GM12891 (cell line): ENCODE results near the gene ABAT. TPM values are rescaled to one million over a fixed set of nuclear protein-coding genes. Genes with fewer than 3 reads are reported as not detected.

Source experiments
- DNase-seq: peaks from one replicate; pipeline ENCODE4 v3.0.0; 2011; ENCODE audit warnings: low spot score; ENCODE audit not compliant: insufficient read length
- FAIRE-seq: peaks from 2 replicates; lab custom pipeline; 2011; peaks lifted over from hg19 to GRCh38; lab: Jason Lieb, UNC
- PAX5 ChIP-seq: IDR thresholded peaks from 2 replicates; pipeline ENCODE4 v1.6.1; 2011; ENCODE audit warnings: low read length, moderate library complexity, mild to moderate bottlenecking; ENCODE audit not compliant: insufficient read depth, severe bottlenecking
- POLR2A ChIP-seq: IDR thresholded peaks from 2 replicates; pipeline ENCODE4 v1.6.1; 2011; ENCODE audit warnings: low read depth, low read length, control low read depth
- POLR2AphosphoS5 ChIP-seq: IDR thresholded peaks from 2 replicates; pipeline ENCODE4 v1.6.1; 2011; ENCODE audit warnings: low read depth, low read length, control low read depth
- POU2F2 ChIP-seq: IDR thresholded peaks from 2 replicates; pipeline ENCODE4 v1.6.1; 2011; ENCODE audit warnings: low read depth, mild to moderate bottlenecking, control low read depth, low read length, moderate library complexity
- SPI1 ChIP-seq: IDR thresholded peaks from 2 replicates; pipeline ENCODE4 v1.6.1; 2011; ENCODE audit warnings: low read depth, low read length, control low read depth
- TAF1 ChIP-seq: IDR thresholded peaks from 2 replicates; pipeline ENCODE4 v1.6.1; 2011; ENCODE audit warnings: low read depth, low read length, control low read depth
- polyA plus RNA-seq: library from polyadenylated mRNA; unstranded; fragments of >200 nt; gene quantifications from one replicate; pipeline ENCODE4 v1.2.1, GENCODE V29; 2012; ENCODE audit warnings: low read depth, missing spikeins, inconsistent platforms; ENCODE audit not compliant: missing spikeins

The ABAT gene
- polyA plus RNA-seq = 4.8 TPM

DNA sequence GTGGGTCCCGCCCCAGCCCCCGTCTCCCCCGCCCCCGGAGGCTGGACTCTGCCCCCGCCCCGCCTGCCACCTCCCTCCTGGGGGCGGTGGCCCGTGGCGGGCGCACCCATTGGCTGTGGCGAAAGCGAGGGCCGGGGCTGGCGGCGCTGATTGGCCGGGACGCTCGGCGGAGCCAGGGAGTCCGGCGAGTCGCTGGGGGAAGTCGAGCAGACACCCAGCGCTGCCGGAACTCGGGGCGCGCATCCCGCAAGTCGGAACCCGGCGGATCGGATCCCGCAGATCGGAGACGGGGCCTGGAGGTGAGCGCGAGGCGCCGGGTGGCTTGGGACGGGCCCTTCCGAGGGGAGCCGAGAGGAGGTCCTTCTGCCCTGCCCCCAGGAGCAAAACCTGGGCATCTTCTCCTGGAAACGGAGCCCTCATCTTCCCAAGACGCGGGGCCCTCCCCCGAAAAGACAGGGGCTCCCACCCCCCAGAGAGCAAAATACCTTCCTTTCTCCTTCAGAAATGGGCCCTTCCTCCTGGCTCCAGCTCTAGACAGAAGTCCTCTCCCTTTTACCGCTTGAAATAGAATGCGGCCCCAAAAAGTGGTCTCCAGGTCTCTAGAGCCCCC, at the start of gene ABAT:
Gene ABAT, plus strand, starts transcription at position 205 of the 610 bp plus-strand sequence. CDS start 61,123 bp downstream, outside the sequence.
- peak; percentile 68 for FAIRE-seq
- TF ChIP-seq SPI1 (peak; percentile 33), POLR2AphosphoS5 (no peak), PAX5 (no peak), POU2F2 (no peak), POLR2A (0 out of 2 replicates have a peak, but pooled peaks have one; percentile 42), TAF1 (0 out of 2 replicates have a peak, but pooled peaks have one; percentile 24)

DNA sequence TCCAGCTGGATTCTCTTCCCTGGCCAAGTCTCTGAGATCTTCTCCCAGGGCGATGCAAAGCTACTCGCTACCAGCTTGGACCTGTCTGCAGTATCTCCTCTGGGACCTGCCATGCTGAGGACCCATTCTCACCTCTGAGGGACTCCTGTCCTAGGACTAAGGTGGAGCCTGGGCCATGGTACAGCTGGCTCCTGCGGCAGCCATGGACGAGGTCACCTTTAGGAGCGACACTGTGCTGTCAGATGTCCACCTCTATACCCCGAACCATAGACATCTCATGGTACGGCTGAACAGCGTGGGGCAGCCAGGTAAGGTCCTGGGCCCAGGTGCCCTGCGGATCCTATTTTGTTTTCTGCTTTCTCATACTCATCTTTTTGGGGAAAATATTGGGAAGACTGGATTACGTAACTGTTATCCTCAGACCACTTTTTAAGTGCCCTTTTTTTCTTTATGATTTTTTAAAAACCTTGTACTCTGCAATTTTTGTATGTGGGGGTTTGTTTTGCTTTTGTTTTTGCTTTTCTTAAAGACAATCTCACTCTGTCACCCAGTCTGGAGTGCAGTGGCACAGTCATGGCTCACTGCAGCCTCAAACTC, 48.8 kb upstream of the ABAT start:
- FAIRE-seq = no peak
- no peak for DNase-seq
- no peak for TF ChIP-seq PAX5
- no peak for TF ChIP-seq POLR2AphosphoS5
- no peak for TF ChIP-seq POLR2A
- TF ChIP-seq TAF1 = no peak
- TF ChIP-seq SPI1 = no peak
- no peak for TF ChIP-seq POU2F2

More for the DNA sequence above, at the start of gene ABAT:
- DNase-seq = peak; percentile 98

DNA sequence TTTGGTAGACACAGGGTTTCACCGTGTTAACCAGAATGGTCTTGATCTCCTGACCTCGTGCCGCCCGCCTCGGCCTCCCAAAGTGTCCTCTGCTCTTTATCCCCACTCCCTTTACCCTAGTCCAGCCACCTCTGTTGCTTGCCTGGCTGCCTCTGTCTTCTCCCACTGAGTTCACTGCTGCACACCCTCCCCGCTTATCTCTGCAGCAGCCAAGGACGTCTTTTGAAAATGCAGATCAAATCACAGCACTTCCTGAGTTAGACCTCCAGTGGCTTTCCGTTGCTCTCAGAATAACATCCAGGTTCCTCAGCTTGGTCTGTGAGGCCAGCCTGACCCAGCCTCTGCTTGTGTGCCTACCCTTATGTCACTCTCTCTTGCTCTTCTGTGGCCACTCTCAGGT, 47.5 kb upstream of the ABAT start:
- FAIRE-seq (no peak), DNase-seq (no peak)
- TF ChIP-seq PAX5 (no peak), POLR2A (no peak), SPI1 (no peak), POU2F2 (no peak), POLR2AphosphoS5 (no peak), TAF1 (no peak)

DNA sequence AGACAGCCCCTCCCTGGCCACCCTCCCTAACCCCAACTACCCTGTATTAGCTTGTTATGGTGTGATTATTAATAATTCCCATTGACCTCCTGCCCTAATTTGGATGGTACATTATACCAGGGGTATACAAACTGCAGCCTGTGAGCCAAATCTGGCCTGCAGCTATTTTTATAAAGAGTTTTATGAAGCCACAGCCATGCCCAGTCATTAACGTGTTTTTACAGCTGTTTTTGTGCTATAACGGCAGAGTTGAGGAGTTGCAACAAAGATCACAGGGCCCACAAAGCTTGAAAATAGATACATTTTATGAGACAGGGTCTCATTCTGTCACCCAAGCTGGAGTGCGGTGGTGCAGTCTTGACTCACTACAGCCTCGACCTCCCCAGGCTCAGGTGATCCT, 47.0 kb upstream of the ABAT start:
- FAIRE-seq = no peak
- DNase-seq = no peak
- TF ChIP-seq PAX5 (no peak), TAF1 (no peak), SPI1 (no peak), POLR2A (no peak), POLR2AphosphoS5 (no peak), POU2F2 (no peak)

DNA sequence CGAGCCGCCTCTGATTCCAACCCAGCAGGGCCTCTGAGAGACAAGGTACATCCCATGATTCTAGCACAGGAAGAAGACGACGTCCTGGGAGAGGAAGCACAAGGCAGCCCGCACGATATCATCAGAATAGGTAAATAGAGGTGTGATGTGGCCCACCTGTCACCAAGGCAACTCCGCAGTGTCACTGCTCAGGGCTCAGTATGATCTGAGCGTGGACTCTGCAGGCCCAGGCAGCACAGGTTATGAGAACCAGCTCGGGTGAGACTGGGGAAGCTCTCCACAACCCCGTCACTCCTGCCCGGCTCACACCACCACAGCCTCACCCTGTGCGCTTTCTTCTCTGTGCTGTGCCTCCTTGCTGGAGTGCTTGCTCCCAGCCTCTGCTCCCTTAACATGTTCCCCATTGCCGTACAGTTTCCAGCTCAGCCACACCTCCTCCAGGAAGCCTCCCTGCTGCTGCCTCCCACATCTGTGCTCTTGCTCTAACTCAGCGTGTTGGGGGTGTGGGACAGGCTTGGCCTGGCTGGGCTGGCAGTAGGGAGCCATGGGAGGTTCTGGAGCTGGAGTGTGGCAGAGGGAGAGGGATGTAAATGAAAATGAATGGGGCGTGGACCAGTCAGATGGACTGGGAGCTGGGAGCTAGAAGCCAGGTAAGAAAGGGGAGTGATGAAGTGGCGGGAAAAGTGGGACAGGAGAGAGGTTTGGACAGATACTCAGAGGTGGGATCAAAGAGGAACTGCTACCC, 45.3 kb upstream of the ABAT start:
- TF ChIP-seq SPI1 = no peak
- TF ChIP-seq POLR2AphosphoS5 = no peak
- TF ChIP-seq PAX5 = no peak
- TF ChIP-seq TAF1 = no peak
- TF ChIP-seq POU2F2 = no peak
- no peak for TF ChIP-seq POLR2A
- DNase-seq (no peak), FAIRE-seq (no peak)

DNA sequence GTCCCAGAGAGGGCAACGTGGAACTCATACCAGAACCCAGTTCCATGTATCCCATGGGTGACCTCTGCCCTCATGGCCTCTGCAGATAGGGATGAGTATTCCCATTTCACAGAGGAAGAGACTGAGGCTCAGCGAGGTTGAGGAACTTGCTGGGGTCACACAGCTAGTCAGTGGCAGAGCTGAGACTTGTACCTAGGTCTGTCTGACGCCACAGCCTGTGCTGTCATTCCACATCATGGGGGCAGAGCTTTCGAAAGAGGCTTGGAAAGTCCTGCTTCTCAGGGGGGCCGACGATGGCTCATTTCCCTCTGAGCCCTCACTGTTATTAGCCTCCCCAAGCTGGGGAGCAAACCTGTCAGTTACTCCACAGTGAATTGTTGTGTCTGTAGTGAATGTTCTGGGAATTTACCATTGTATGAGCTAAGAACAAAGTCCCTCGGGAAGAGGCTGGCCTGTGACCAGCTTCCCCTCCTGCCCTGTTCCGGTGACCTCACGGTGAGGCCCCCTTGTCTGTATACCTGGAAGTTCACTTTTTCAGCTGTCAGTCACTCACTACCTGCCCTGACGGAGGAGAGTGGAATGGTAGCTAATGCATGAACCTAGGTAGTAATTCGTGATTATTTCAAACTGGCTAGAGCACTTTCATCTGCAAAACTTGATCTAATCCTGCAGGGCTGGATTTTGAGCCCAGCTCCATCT, 44.0 kb upstream of the ABAT start:
- TF ChIP-seq PAX5 (no peak), POLR2A (no peak), SPI1 (no peak), TAF1 (no peak), POLR2AphosphoS5 (no peak), POU2F2 (no peak)
- FAIRE-seq (no peak), DNase-seq (no peak)

DNA sequence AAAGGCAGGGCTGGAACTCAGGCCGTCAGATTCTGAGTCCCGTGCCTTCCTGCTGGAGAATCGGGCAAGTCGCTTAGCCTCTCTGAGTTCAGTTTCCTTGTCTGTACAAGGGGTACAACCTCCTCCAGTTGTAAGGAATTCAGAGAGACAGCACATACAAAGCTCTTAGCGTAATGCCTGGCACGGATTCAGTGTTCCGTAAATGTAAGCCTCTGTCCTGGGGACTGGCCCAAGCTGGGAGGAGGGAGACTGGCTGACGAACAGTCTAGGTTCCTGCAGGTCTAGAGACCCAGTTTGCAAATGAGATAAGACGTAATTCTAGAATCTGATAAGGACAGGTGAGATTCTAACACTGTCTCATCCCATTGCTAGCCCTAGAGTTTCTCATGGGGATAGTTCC, 43.0 kb upstream of the ABAT start:
- no peak for FAIRE-seq

DNA sequence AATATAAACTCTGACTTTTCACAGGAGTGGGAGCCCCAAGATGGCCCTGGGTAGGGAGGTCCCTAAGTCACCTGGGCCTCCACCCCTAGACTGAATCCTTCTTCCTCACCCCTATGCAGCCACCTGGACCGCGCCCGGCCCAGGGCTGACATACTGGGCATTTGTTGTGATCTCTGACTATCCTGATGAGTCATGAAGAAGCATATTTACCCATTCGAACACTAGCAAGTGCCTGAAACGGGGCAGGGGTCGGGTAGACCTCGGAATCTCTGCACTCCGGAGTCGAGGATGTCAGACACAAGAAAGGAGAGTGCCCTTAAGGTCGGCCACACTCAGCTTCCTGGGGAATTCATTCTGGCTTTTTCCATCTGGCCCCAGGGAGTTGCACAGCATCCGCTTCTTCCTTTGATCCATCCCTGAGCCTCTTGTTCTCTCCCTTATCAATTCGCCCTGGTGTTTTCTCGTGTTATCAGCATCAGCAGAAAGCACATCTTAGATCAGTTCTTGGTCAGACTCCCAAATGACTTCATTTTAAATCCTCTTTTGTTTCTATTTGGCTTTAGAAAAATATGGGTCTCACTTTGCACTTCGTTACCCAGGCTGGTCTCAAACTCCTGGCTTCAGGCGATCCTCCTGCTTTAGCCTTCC, 42.5 kb upstream of the ABAT start:
- DNase-seq = no peak
- no peak for FAIRE-seq
- TF ChIP-seq TAF1 (no peak), SPI1 (no peak), POLR2A (no peak), POU2F2 (no peak), POLR2AphosphoS5 (no peak), PAX5 (no peak)

More for the DNA sequence above, 43.0 kb upstream of the ABAT start:
- DNase-seq = no peak
- TF ChIP-seq PAX5 = no peak
- TF ChIP-seq SPI1 = no peak
- no peak for TF ChIP-seq TAF1
- TF ChIP-seq POLR2A = no peak
- TF ChIP-seq POLR2AphosphoS5 = no peak
- TF ChIP-seq POU2F2 = no peak
